ENCODE measurements around the gene LRG1. TPM values are rescaled to one million over a fixed set of nuclear protein-coding genes. Genes with fewer than 3 reads are reported as not detected.
A peak's percentile ranks its signal among the peaks of the same experiment; 100 is the strongest.
"Not testable (repeated sequence)": the region's sequence is repeated elsewhere in the genome, so short reads cannot be mapped to it uniquely, and the experiment has no call there.

LRG1 gene
- total RNA-seq, 1 donor from 2014 or later: 19.4 TPM

GRCh38 chr19:4576016-4576933, 36.4 kb upstream of the LRG1 start:
- peak; percentile 61 for DNase-seq (ENCODE audit: low spot score)

DNA sequence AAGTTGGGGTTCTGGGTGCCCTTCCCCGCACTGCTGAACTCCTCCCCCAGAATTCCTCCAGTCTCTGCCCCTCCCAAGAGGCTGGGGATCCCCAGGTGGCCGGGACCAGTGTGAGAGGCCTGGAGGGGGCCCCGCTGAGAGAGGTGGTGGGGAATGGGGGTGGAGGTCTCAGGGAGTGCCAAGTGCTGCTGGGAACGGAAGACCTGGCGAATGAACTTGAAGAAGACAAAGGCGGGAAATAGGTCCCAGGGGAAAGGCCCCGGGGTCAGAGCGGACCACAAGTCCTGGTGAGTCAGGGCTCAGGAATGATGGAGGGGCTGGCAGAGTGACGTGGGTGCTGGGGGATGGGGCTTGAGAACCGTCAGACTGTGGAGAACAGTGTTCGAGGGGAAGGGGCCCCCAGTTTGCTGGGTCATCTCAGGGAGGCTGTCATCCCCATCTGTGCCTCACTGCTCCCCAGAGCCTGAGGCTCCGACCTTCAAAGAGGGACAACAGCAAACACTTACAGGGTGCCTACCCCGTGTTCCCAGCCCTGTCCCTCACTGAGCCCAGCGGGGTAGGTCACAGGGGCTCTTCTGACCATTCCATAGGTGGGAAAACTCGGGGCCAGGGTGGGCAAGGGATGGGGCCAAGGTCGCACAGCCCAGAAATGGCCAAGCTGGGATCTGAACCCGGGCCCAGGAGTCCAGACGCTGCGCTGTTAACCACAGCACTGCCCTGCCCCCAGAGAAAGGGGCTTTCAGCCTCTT, 35.6 kb upstream of the LRG1 start:
- DNase-seq (ENCODE audit: low spot score): no peak

DNA sequence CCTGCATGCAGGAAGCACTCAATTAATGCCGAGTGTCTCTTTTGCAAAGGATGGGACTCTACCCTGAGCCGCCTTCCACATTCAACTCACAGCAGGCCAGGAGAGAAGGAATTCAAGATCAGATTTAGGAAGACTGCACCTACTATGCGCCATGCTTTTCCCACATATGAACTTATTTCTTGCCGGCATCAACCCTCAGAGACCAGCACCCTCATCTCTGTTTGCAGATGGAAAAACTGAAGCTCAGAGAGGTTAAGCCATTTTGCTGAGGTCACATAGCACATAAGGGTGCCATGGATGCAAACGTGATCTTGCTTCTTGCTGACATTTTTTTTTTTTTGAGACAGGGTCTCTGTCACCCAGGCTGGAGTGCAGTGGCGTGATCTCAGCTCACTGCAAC, 33.8 kb upstream of the LRG1 start:
- DNase-seq (ENCODE audit: low spot score): no peak

- no peak for DNase-seq (ENCODE audit: low spot score)
Measured at GRCh38 chr19:4571305-4571917, 31.6 kb upstream of the LRG1 start.

GRCh38 chr19:4570916-4571304, 31.1 kb upstream of the LRG1 start:
- no peak for DNase-seq (ENCODE audit: low spot score)

DNA sequence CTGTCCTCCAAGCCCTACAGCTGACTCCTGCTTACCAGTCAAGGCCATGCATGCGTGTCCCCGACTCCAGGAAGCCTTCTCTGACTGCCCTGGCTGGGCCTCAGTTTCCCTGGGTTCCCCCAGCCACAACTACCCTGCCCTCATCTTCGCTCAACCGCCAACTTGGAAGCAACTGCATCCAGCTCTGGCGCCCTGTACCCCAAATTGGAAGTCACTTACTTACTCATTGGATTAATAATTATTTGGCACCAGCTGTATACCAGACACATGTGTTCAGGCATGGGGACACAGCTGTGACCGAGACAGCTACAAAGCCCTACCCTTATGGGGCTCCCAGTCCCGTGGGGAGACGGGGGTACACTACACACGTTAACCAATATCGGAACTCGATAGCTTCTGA, 30.6 kb upstream of the LRG1 start:
- DNase-seq (ENCODE audit: low spot score): no peak

- DNase-seq (ENCODE audit: low spot score): no peak
Measured at GRCh38 chr19:4568886-4569285, 29.1 kb upstream of the LRG1 start.

- DNase-seq (ENCODE audit: low spot score): no peak
Measured at GRCh38 chr19:4567584-4568071, 27.8 kb upstream of the LRG1 start.

DNA sequence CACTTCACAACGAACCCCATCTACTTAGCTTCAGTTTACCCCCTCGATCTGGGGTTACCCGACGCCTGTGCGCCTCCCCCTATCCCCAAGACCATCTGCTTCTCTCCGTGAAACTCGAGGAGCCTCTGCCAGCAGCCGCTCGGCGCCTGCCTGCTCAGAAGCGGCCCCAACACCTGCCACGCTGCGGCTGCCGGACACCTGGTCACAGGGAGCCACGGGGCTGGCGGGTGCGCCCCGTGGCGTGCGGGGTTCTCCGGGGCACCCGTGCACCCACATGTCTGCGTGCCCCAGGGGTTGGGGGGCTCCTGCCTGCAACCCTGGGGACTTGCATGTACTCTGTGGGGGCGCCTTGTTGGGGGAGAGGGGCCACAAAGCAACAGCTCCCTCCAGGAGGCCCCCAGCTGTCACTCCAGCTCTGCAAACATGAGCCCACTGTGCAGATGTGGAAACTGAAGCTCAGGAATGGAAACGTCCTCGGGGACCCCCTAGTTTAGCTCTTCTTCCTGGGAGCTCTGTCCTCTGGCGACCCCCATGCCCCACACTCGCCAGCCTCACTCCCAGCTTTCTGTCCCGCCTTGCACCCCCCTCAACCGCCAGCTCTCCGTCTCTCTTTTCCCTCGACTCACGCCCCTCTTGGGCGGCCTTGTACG, 26.7 kb upstream of the LRG1 start:
- DNase-seq (ENCODE audit: low spot score): no peak

GRCh38 chr19:4563562-4563961, 23.7 kb upstream of the LRG1 start:
- not testable (repeated sequence) for DNase-seq (ENCODE audit: low spot score)

- not testable (repeated sequence) for DNase-seq (ENCODE audit: low spot score)
Measured at GRCh38 chr19:4562085-4562484, 22.2 kb upstream of the LRG1 start.

DNA sequence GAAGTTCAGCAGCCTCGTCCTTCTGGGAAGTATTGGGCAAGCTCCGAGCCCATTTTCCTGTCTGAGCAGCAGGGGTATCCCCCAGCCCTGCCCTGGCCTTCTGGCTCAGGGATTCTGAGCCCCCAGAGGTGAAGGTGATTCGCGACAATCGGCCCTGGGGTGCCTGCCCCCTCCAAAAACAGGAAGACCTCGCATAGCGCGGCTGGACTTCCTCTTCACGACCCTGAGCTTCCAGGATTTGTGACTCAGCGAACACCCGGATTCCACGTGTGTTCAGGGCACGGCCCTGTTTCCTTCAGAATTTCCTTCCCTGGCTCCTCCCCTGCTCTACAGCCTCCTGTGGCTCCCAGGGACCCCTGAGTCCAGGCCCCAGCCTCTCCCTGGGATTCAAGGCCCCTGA, 19.7 kb upstream of the LRG1 start, which contains the start of gene SEMA6B:
TSS of gene SEMA6B (minus strand) at position 116 of the 400 bp plus-strand sequence. CDS start 1,227 bp downstream, outside the sequence.
- DNase-seq (ENCODE audit: low spot score): no peak

GRCh38 chr19:4557971-4558941, 18.4 kb upstream of the LRG1 start:
- DNase-seq (ENCODE audit: low spot score): no peak

GRCh38 chr19:4557144-4557970, 17.5 kb upstream of the LRG1 start:
- DNase-seq (ENCODE audit: low spot score): no peak

- no peak for DNase-seq (ENCODE audit: low spot score)
Measured at GRCh38 chr19:4556597-4557127, 16.8 kb upstream of the LRG1 start.

DNA sequence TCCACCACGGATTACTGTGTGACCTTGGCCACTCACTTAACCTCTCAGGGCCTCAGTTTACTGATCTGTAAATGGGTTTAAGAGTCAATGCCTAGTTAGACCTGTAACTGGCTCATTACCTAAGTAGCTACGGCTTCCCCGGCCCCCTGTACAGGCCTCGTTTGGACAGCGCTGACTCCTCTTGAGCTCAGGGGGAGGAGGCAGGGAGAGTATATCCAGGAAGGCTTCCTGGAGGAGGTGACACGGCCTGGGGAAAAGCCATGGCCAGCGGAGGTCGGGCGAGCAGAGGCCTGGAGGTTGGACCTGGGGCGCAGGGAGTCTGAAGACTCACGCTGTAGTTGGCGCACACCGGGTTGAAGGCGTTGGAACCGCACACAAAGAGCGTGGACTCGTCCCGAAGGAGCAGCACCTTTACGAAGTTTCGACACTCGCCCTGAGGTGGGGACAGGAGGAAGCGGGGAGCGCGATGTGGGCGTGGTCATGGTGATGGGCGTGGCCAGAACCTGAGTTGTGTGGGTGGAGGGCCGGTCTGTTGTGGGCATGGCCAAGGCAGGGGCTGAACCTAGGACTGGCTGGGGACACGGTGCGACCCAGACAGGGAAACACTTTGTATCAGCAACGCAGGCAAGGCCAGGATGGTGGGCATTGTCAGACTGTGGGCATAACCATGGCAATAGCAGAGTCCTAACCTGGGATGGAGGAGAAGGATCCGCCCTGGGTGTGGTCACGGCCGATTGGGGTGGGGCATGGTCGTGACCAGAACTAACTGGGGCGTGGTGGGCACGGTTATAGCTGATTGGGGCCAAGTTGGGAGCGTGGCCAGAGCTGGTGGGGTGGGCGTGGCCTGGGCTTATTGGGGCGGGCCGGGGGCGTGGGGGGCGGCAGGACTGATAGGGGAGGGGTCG, 16.1 kb upstream of the LRG1 start:
- no peak for DNase-seq (ENCODE audit: low spot score)

DNA sequence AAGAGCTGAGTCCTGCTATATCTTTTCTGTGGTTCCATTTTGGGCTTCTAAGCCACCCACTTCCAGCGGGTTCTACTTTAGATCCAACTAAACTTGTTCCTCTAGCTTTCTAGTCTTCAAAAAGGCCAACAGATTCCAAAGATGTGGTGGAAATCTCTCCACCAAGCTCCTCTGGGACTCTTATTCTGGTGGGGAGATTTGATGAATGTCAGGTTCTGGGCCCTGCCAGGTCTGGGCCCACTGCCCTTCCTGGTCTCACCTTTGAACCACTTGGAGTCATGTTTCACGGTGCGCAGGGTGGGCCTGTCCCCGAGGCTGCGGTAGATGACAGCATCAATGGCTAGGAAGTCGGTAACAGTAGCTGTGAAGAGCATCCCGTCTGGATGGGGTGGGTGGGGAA, 14.9 kb upstream of the LRG1 start:
- DNase-seq (ENCODE audit: low spot score): no peak

DNA sequence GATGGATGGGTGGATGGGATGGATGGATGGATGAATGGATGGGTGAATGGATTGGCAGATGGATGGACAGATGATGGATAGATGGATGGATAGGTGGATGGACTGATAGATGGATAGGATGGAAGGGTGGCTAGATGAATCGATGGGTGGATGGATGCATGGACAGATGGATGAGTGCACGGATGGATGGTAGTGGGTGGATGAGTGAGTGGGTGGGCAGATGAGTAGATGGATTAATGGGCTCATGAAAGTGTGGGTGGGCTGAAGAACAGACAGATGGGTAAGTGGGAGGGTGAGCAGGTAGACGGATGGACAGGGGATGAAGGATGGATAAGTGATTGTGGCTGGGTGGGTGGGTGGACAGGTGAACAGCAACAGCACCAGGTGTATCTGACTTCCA, 13.9 kb upstream of the LRG1 start:
- DNase-seq (ENCODE audit: low spot score): no peak
